ENCODE results near the gene XPOT.
A peak's percentile ranks its signal among the peaks of the same experiment; 100 is the strongest.
"Not testable (repeated sequence)": the region's sequence is repeated elsewhere in the genome, so short reads cannot be mapped to it uniquely, and the experiment has no call there.

Gene XPOT

GRCh38 chr12:64403707-64404469 is at the start of gene XPOT:
Gene XPOT (plus strand): TSS chr12:64404392. CDS start chr12:64410036, 5,644 bp downstream.
- peak; percentile 90 to 97 for DNase-seq

GRCh38 chr12:64356209-64356608 is 48.0 kb upstream of the XPOT start:
- not testable (repeated sequence) for DNase-seq

GRCh38 chr12:64361173-64361572 is 43.0 kb upstream of the XPOT start:
- not testable (repeated sequence) for DNase-seq

GRCh38 chr12:64362721-64363305 is 41.4 kb upstream of the XPOT start:
- no peak for DNase-seq

GRCh38 chr12:64383675-64384074 is 20.5 kb upstream of the XPOT start:
- no peak for DNase-seq

GRCh38 chr12:64385019-64385418 is 19.2 kb upstream of the XPOT start:
- no peak for DNase-seq

GRCh38 chr12:64385468-64385867 is 18.7 kb upstream of the XPOT start:
- DNase-seq: no peak

GRCh38 chr12:64387197-64387816 is 16.9 kb upstream of the XPOT start:
- DNase-seq: no peak

GRCh38 chr12:64389154-64389553 is 15.0 kb upstream of the XPOT start:
- DNase-seq: peak; percentile 79 to 81

- no peak for DNase-seq
These were observed 13.8 kb upstream of the XPOT start, which contains the start of gene C12orf56 for GRCh38 chr12:64390275-64390851. Gene C12orf56 (minus strand): TSS chr12:64390758. CDS start chr12:64390565, 193 bp downstream.

GRCh38 chr12:64392221-64392620 is 12.0 kb upstream of the XPOT start:
- DNase-seq: peak in 1 of 2 experiments; percentile 19

- no peak for DNase-seq
These were observed 8.5 kb upstream of the XPOT start for GRCh38 chr12:64395739-64396138.

GRCh38 chr12:64400041-64400440 is 4.2 kb upstream of the XPOT start:
- peak; percentile 25 to 43 for DNase-seq

GRCh38 chr12:64402181-64402580 is 2.0 kb upstream of the XPOT start:
- DNase-seq: no peak

GRCh38 chr12:64404470-64405256 is 471 bp downstream of the XPOT start:
- DNase-seq: peak; percentile 64 to 90

GRCh38 chr12:64407342-64408223 is 3.4 kb downstream of the XPOT start:
- DNase-seq: no peak

GRCh38 chr12:64411427-64411826 is 7.2 kb downstream of the XPOT start:
- DNase-seq: no peak

GRCh38 chr12:64412459-64412858 is 8.3 kb downstream of the XPOT start:
- no peak for DNase-seq

GRCh38 chr12:64413884-64414283 is 9.7 kb downstream of the XPOT start:
- no peak for DNase-seq

- DNase-seq: no peak
These were observed 14.0 kb downstream of the XPOT start for GRCh38 chr12:64418209-64418608.

GRCh38 chr12:64419696-64420095 is 15.5 kb downstream of the XPOT start:
- no peak for DNase-seq

- DNase-seq: no peak
These were observed 23.8 kb downstream of the XPOT start for GRCh38 chr12:64427988-64428387.

Data from NCI-H526 (cell line).